ENCODE measurements around the gene C1orf159. TPM values are rescaled to one million over a fixed set of nuclear protein-coding genes. Genes with fewer than 3 reads are reported as not detected.
"Not testable (repeated sequence)": the region's sequence is repeated elsewhere in the genome, so short reads cannot be mapped to it uniquely, and the experiment has no call there.

C1orf159 gene
- total RNA-seq, 1 donor from 2014 or later = 11.7 TPM

DNA sequence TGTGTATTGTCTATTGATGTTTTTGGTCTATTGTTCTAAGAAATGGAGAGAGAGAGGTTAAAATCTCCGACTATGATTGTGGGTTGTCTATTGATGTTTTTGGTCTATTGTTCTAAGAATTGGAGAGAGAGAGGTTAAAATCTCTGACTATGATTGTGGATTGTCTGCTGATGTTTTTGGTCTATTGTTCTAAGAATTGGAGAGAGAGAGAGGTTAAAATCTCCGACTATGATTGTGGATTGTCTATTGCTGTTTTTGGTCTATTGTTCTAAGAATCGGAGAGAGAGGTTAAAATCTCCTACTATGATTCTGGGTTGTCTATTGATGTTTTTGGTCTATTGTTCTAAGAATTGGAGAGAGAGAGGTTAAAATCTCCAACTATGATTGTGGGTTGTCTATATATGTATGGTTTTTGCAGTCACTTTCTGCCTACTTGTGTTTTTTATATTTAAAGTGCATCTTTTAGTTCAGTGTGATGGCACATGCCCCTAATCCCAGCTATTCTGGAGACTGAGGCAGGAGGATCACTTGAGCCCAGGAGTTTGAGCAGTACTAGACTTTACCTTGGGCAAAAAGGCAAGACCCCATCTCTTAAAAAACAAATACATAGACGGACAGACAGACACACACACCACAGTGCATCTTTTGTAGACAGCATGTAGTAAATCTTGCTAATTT is 16.2 kb downstream of the C1orf159 start:
- no peak overlapping the region for H3K27ac ChIP-seq
- intact Hi-C loops (cut with DNase I) = no loop called here
- H3K27me3 ChIP-seq (ENCODE audit: low read depth) = no peaks in the 10 kb centered on the region
- H3K4me1 ChIP-seq = no peaks in the 10 kb centered on the region
- TF ChIP-seq, protein P1, sequence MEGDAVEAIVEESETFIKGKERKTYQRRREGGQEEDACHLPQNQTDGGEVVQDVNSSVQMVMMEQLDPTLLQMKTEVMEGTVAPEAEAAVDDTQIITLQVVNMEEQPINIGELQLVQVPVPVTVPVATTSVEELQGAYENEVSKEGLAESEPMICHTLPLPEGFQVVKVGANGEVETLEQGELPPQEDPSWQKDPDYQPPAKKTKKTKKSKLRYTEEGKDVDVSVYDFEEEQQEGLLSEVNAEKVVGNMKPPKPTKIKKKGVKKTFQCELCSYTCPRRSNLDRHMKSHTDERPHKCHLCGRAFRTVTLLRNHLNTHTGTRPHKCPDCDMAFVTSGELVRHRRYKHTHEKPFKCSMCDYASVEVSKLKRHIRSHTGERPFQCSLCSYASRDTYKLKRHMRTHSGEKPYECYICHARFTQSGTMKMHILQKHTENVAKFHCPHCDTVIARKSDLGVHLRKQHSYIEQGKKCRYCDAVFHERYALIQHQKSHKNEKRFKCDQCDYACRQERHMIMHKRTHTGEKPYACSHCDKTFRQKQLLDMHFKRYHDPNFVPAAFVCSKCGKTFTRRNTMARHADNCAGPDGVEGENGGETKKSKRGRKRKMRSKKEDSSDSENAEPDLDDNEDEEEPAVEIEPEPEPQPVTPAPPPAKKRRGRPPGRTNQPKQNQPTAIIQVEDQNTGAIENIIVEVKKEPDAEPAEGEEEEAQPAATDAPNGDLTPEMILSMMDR (IDR thresholded peaks at IDR 0.05) = no peak
- no peaks in the 10 kb centered on the region for H3K9me3 ChIP-seq
- DNase-seq (no peak), ATAC-seq (no peak)
- no peaks in the 10 kb centered on the region for H3K36me3 ChIP-seq
- H3K4me3 ChIP-seq = no peak overlapping the region

DNA sequence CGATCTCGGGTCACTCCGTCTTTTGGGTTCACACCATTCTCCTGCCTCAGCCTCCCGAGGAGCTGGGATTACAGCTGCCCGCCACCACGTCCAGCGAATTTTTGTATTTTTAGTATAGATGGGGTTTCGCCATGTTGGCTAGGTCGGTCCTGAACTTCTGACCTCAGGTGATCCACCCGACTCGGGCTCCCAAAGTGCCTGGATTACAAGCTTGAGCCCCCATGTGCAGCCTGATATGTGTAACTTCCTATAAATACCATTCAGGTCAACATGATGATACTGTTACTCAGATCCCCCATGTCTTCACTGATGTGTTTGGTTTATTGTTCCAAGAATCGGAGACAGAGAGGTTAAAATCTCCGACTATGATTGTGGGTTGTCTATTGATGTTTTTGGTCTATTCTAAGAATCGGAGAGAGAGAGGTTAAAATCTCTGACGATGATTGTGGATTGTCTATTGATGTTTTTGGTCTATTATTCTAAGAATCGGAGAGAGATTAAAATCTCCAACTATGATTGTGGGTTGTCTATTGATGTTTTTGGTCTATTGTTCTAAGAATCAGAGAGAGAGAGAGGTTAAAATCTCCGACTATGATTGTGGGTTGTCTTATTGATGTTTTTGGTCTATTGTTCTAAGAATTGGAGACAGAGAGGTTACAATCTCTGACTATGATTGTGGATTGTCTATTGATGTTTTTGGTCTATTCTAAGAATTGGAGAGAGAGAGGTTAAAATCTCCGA is 17.0 kb downstream of the C1orf159 start:
- no peak for DNase-seq
- no peaks in the 10 kb centered on the region for H3K9me3 ChIP-seq
- H3K4me1 ChIP-seq = no peaks in the 10 kb centered on the region
- no peak overlapping the region for H3K4me3 ChIP-seq
- intact Hi-C loops (cut with DNase I) = no loop called here
- H3K27ac ChIP-seq = no peak overlapping the region
- no peak for ATAC-seq
- TF ChIP-seq, protein P1 (IDR thresholded peaks at IDR 0.05) = no peak
- H3K36me3 ChIP-seq = no peaks in the 10 kb centered on the region
- H3K27me3 ChIP-seq (ENCODE audit: low read depth) = no peaks in the 10 kb centered on the region

DNA sequence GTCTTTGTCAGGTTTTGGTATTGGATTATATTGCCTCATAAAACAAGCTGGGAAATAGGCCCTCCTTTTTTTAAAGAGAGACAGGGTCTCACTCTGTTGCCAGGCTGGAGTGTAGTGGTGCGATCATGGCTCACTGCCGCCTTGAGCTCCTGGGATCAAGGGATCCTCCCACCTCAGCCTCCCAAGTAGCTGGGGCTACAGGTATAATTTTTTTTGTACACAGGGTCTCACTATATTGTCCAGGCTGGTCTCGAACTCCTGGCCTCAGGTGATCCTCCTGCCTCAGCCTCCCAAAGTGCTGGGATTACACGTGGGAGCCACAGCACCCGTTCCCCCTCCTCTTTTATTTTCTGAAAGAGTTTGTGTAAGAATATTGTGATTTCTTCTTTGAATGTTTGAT is 19.8 kb downstream of the C1orf159 start:
- intact Hi-C loops (cut with DNase I); H3K36me3 ChIP-seq; H3K27me3 ChIP-seq (ENCODE audit: low read depth); H3K4me1 ChIP-seq; H3K9me3 ChIP-seq; DNase-seq; ATAC-seq; H3K27ac ChIP-seq; H3K4me3 ChIP-seq: not testable (repeated sequence)

DNA sequence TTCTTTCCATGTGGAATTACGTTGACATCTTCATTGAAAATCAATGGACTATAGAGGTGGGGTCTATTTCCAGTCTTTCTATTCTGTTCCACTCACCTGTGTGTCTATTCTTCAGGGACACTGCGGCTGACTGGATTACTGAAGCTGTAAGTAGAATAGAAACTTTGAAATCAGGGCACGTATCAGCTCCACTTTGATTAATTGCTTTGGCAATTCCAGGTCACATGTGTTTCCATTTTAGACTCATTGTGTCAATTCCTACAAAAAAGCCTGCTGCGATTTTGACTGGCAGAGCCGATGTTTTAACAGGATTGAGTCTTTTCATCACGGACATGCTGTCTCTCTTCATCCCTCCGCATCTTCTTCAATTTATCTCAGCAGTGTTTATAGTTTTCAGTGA is 20.9 kb downstream of the C1orf159 start:
- Histone ChIP-seq H3K27ac (no peak overlapping the region), H3K27me3 (ENCODE audit: low read depth) (no peaks in the 10 kb centered on the region), H3K9me3 (no peaks in the 10 kb centered on the region), H3K4me1 (no peaks in the 10 kb centered on the region), H3K4me3 (no peak overlapping the region), H3K36me3 (no peaks in the 10 kb centered on the region)
- intact Hi-C loops (cut with DNase I) = no loop called here
- DNase-seq = no peak
- TF ChIP-seq, protein P1 (IDR thresholded peaks at IDR 0.05) = no peak
- no peak for ATAC-seq

DNA sequence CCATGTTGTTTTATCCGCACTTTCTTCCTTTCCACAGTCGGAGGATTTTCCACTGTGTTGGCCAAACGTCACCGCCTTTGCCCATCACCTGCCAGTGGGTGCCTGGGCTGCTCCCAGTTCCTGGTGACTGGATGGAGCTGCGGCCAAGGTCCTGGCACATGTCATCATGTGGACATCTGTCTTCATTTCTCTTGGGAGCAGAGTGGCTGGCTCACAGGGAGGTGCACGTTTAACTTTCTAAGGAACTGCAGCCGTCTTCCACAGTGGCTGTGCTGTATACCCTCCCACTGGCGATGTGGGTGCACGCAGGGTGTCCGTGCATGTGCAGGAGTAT is 22.3 kb downstream of the C1orf159 start:
- no peak overlapping the region for H3K27ac ChIP-seq
- no peaks in the 10 kb centered on the region for H3K9me3 ChIP-seq
- intact Hi-C loops (cut with DNase I) = no loop called here
- ATAC-seq = no peak
- H3K27me3 ChIP-seq (ENCODE audit: low read depth) = no peaks in the 10 kb centered on the region
- H3K4me1 ChIP-seq = no peaks in the 10 kb centered on the region
- TF ChIP-seq, protein P1 (IDR thresholded peaks at IDR 0.05) = no peak
- no peak overlapping the region for H3K4me3 ChIP-seq
- peak; percentile 33 for DNase-seq
- H3K36me3 ChIP-seq = no peaks in the 10 kb centered on the region

DNA sequence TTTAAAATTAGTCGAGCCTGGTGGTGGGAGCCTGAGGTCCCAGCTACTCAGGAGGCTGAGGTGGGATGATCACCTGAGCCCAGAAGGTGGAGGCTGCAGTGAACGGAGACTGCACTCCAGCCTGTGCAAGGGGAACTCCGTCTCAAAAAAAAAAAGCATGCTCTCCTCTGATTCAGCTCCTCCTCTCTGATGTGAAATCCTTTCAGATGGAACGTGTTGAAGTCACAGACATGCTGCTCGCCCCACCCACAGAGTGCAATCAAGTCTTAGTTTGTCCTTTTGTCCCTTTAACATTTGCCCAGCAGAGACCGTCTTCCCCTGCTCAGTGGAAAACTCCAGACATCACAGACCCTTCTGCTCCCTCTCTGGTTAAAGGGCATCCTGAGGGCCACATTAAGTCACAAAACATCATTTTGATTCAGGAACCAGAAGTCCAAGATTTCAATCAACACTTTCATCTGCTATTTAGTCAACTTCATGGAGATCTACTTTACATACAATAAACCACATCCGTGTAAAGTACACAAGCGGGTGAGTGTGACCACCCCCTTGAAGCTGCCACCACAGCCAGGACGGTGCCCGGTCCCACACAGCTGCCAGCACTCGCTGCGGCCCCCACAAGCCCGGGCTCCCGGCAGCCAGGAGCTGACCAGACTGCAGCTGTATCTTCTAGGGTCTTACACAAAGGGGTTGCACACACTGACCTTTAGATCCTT is 22.8 kb downstream of the C1orf159 start:
- intact Hi-C loops (cut with DNase I) = no loop called here
- H3K27ac ChIP-seq = no peak overlapping the region
- DNase-seq = peak; percentile 38
- H3K4me1 ChIP-seq = no peaks in the 10 kb centered on the region
- H3K36me3 ChIP-seq = no peaks in the 10 kb centered on the region
- H3K9me3 ChIP-seq = no peaks in the 10 kb centered on the region
- H3K27me3 ChIP-seq (ENCODE audit: low read depth) = no peaks in the 10 kb centered on the region
- ATAC-seq = no peak
- TF ChIP-seq, protein P1 (IDR thresholded peaks at IDR 0.05) = no peak
- H3K4me3 ChIP-seq = no peak overlapping the region
